SU-DHL-6 (cell line): Measurements from ENCODE around the gene PLIN5.

Experiments
- H2AFZ ChIP-seq: fragments of 200-600 bp; sonication (generic); 2 replicates; pipeline ENCODE4 v1.6.1; 2014; ENCODE audit warnings: low read depth, mild to moderate bottlenecking, moderate library complexity, mixed read lengths, antibody characterized with exemption, low read length; ENCODE audit not compliant: severe bottlenecking
- H3F3A ChIP-seq: fragments of 200-600 bp; shearing (Covaris generic); 2 replicates; pipeline ENCODE4 v1.6.0; 2016; ENCODE audit warnings: antibody characterized with exemption, mild to moderate bottlenecking; ENCODE audit not compliant: insufficient read depth
- H3K27ac ChIP-seq: fragments of 200-600 bp; sonication (generic); 2 replicates; pipeline ENCODE4 v1.5.1; 2016; ENCODE audit warnings: low read depth, mild to moderate bottlenecking, low read length, moderate library complexity, mixed read lengths
- H3K27me3 ChIP-seq: fragments of 200-600 bp; sonication (generic), shearing (Covaris generic); 2 replicates; pipeline ENCODE4 v1.6.0; 2014; ENCODE audit warnings: mild to moderate bottlenecking, low read length
- H3K36me3 ChIP-seq: fragments of 200-600 bp; sonication (generic); 2 replicates; pipeline ENCODE4 v1.6.1; 2014; ENCODE audit warnings: mild to moderate bottlenecking, low read length, mixed read lengths
- H3K4me2 ChIP-seq: fragments of 300-600, 200-600 bp; shearing (Covaris generic), sonication (generic); 2 replicates; pipeline ENCODE4 v1.6.0; 2014; ENCODE audit warnings: low read length, low read depth, mild to moderate bottlenecking; ENCODE audit not compliant: poor library complexity, severe bottlenecking
- H3K4me3 ChIP-seq: fragments of 200-600 bp; sonication (generic); 2 replicates; pipeline ENCODE4 v1.5.1; 2014; ENCODE audit warnings: antibody characterized with exemption, low read length, mild to moderate bottlenecking, mixed read lengths; ENCODE audit not compliant: insufficient read depth, poor library complexity, severe bottlenecking
- H3K79me2 ChIP-seq: fragments of 200-600 bp; sonication (generic); 2 replicates; pipeline ENCODE4 v1.6.1; 2014; ENCODE audit warnings: mild to moderate bottlenecking, low read length, moderate library complexity; ENCODE audit not compliant: insufficient read depth
- H3K9ac ChIP-seq: fragments of 200-600 bp; sonication (generic); 2 replicates; pipeline ENCODE4 v1.7.0; 2014; ENCODE audit warnings: mild to moderate bottlenecking, low read length
- H3K9me2 ChIP-seq: fragments of 200-600 bp; sonication (generic); replicated peaks from 2 replicates; pipeline ENCODE4 v1.6.1; 2014; ENCODE audit warnings: low read length; ENCODE audit not compliant: insufficient read depth
- H3K9me3 ChIP-seq: fragments of 200-600 bp; sonication (generic); 2 replicates; pipeline ENCODE4 v1.6.1; 2014; ENCODE audit warnings: low read length, mixed read lengths; ENCODE audit not compliant: insufficient read depth
- H4K20me1 ChIP-seq: fragments of 200-600 bp; sonication (generic); 2 replicates; pipeline ENCODE4 v1.6.1; 2014; ENCODE audit warnings: low read depth, mild to moderate bottlenecking, antibody characterized with exemption, low read length, moderate library complexity, mixed read lengths
- CTCF ChIP-seq: fragments of 200-600 bp; sonication (generic); IDR thresholded peaks from one replicate; pipeline ENCODE4 v1.5.1; 2017; ENCODE audit warnings: antibody characterized with exemption, mild to moderate bottlenecking, low read length, moderate library complexity; ENCODE audit not compliant: insufficient read depth, poor library complexity, severe bottlenecking
- EZH2phosphoT487 ChIP-seq: fragments of 200-600 bp; sonication (generic), shearing (Covaris generic); conservative IDR thresholded peaks from 2 replicates; pipeline ENCODE4 v1.6.1; 2018; ENCODE audit warnings: mild to moderate bottlenecking, antibody characterized with exemption, low read length, moderate library complexity, mixed read lengths

PLIN5 gene

GRCh38 chr19:4541114-4541805 lies 6.2 kb upstream of the PLIN5 start:
- H3K4me2 ChIP-seq: no peak overlapping the region
- no peaks in the 10 kb centered on the region for H4K20me1 ChIP-seq
- no peaks in the 10 kb centered on the region for H3K9me3 ChIP-seq
- H3K27ac ChIP-seq: no peak overlapping the region
- H2AFZ ChIP-seq: no peak overlapping the region
- no peak overlapping the region for H3K9ac ChIP-seq
- H3K27me3 ChIP-seq: no peaks in the 10 kb centered on the region
- H3F3A ChIP-seq: no peaks in the 10 kb centered on the region
- TF ChIP-seq EZH2phosphoT487: no peak
- no peak for TF ChIP-seq CTCF
- no peaks in the 10 kb centered on the region for H3K9me2 ChIP-seq
- H3K79me2 ChIP-seq: no peaks in the 10 kb centered on the region
- no peaks in the 10 kb centered on the region for H3K36me3 ChIP-seq
- H3K4me3 ChIP-seq: no peak overlapping the region

GRCh38 chr19:4539693-4540581 lies 4.9 kb upstream of the PLIN5 start, which contains the start of gene LRG1:
Gene LRG1 (minus strand): TSS chr19:4540036. CDS start chr19:4540013, 23 bp downstream.
- H4K20me1 ChIP-seq: no peaks in the 10 kb centered on the region
- no peak within 1 kb of the TSS for H2AFZ ChIP-seq
- no peak within 1 kb of the TSS for H3K9ac ChIP-seq
- no peak within 1 kb of the TSS for H3K4me2 ChIP-seq
- TF ChIP-seq EZH2phosphoT487: no peak
- no peaks in the 10 kb centered on the region for H3K27me3 ChIP-seq
- H3K36me3 ChIP-seq: no peaks in the 10 kb centered on the region
- no peaks in the 10 kb centered on the region for H3K9me3 ChIP-seq
- no peak within 1 kb of the TSS for H3K27ac ChIP-seq
- no peaks in the 10 kb centered on the region for H3K79me2 ChIP-seq
- H3F3A ChIP-seq: no peaks in the 10 kb centered on the region
- no peak within 1 kb of the TSS for H3K4me3 ChIP-seq
- no peaks in the 10 kb centered on the region for H3K9me2 ChIP-seq

GRCh38 chr19:4539169-4539692 lies 4.2 kb upstream of the PLIN5 start:
- no peaks in the 10 kb centered on the region for H3K79me2 ChIP-seq
- TF ChIP-seq CTCF: no peak
- TF ChIP-seq EZH2phosphoT487: no peak

GRCh38 chr19:4538601-4538954 lies 3.6 kb upstream of the PLIN5 start:
- Histone ChIP-seq H3K4me3 (no peak overlapping the region), H3K79me2 (no peaks in the 10 kb centered on the region), H3K27me3 (no peaks in the 10 kb centered on the region), H3K9me3 (no peaks in the 10 kb centered on the region), H2AFZ (no peak overlapping the region), H3K36me3 (no peaks in the 10 kb centered on the region), H3K9ac (no peak overlapping the region), H3K4me2 (no peak overlapping the region), H3K27ac (no peak overlapping the region), H3K9me2 (no peaks in the 10 kb centered on the region), H3F3A (no peaks in the 10 kb centered on the region), H4K20me1 (no peaks in the 10 kb centered on the region)
- TF ChIP-seq EZH2phosphoT487: no peak
- TF ChIP-seq CTCF: no peak

More at GRCh38 chr19:4539169-4539692, 4.2 kb upstream of the PLIN5 start:
- Histone ChIP-seq H3K4me2 (no peak overlapping the region), H3K9ac (no peak overlapping the region), H3K27me3 (no peaks in the 10 kb centered on the region), H3K9me2 (no peaks in the 10 kb centered on the region), H2AFZ (no peak overlapping the region), H3K27ac (no peak overlapping the region), H3F3A (no peaks in the 10 kb centered on the region), H3K36me3 (no peaks in the 10 kb centered on the region), H3K4me3 (no peak overlapping the region), H4K20me1 (no peaks in the 10 kb centered on the region), H3K9me3 (no peaks in the 10 kb centered on the region)
